ENCODE measurements around the gene OSER1.
"Not testable (repeated sequence)": the region's sequence is repeated elsewhere in the genome, so short reads cannot be mapped to it uniquely, and the experiment has no call there.

The OSER1 gene

DNA sequence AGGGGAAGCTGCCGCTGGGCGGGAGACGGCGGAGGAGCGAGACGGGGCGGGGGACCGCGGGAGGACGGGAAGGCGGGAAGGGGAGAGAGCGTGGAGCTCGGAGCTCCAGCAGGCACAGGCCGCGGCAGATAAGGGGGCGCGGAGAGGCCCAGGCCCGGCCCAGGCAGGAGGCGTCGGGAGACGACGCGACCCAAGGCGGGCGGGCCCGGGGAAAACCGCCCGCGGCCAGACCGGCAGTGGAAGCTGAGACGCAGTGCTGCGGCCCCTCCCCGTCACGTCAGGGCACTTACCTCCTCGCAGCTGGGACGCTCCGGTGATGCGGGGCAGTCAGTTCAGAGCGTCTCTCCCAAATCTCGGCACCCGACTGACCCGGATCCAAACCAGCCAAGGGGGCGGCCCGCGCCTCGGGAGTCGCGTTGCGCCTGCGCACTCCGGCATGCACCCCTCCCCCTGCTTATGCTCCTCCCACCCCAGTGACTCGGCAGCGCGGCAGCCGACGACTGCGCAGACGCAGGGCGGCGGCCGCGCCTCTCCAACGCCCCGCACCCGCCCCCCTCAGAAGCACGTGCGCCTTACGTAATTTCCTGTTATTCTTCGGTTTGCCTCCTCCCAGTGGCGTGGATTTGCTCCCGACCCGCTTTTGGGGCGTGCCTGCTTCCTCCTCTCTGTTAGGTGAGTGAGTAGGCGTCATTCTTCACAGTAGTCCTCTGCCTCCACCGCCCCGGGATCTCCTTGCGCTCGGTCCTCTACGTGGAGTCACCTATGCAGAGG lies at the start of gene OSER1:
Gene OSER1, minus strand, starts transcription at position 366 of the 771 bp plus-strand sequence. CDS start 3,814 bp downstream, outside the sequence.
- no peak for FAIRE-seq

DNA sequence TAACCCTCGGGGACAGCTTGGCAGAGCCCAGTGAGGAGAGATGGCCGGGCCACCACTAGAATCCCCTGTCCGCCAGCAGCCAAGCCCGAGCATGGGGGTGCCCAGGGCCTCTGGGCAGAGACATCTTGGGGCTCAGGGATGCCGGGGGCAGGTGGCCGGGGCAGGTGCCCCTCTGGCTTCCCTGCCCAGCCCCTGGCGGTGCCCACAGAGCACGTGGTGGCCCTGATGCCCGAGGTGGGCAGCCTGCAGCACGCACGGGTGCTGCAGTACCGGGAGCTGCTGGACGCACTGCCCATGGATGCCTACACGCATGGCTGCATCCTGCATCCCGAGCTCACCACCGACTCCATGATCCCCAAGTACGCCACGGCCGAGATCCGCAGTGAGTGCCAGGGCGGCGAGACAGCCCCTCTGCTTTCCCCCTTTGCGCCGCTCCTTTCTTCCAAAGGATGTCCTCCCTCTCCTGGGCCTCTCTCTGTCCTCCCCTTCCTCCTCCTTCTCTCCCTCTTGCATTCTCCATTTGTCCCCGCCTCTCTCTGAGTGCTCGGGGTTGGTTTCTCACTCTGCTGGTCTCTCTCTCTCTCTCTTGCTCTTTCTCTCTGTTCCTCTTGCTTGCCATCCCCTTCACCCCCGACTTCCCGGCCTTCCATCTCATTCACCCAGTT lies 47.8 kb upstream of the OSER1 start:
- FAIRE-seq, result no peak

DNA sequence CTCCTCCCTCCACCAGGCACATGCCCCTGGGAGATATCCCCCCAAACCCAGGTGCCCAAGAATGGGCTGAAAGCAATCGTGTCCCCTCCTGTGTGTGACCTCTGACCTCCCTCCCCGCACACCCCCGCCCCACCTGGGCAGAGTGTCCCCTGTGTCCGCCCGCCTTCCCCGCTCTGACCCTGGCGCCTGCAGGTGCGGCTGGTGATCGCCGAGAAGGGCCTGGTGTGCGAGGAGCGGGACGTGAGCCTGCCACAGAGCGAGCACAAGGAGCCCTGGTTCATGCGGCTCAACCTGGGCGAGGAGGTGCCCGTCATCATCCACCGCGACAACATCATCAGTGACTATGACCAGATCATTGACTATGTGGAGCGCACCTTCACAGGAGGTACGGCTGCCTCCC lies 46.4 kb upstream of the OSER1 start:
- FAIRE-seq, result no peak

DNA sequence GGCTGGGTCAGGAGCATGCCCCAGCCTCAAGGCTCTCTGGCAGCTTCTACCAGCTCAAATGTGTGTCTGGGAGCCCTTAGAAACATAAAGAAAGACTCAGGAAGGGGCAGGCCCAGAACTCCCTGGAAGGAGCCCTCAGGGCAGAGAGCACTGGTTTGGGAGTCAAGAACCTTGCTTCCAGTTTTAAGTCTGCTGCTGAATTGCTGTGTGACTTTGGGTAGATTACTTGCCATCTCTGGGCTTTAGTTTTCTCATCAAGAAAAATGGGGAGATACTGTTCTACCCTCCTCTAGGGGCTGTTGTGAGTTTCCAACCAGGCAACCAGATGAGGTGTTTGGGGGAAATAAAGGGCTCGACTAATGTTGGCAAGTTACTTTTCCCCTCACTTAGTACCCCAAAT lies 45.4 kb upstream of the OSER1 start:
- FAIRE-seq, result no peak

DNA sequence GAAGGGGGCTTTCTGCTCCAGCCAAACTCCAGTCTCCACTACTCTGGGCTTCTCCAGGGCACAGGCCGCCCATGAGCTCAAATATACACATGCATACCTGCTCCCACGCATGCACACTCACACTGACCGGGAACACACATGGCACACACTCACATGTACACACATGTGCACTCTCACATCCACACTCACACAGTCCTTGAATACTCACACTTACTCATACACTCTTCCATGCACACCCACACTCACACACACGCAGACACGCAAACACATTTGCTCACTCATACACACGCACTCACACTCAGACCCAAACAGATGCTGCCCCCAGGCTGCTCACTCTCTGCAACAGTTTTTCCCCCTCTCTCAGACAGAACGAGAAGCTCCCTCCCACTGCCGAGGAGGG lies 43.5 kb upstream of the OSER1 start:
- FAIRE-seq, result no peak

DNA sequence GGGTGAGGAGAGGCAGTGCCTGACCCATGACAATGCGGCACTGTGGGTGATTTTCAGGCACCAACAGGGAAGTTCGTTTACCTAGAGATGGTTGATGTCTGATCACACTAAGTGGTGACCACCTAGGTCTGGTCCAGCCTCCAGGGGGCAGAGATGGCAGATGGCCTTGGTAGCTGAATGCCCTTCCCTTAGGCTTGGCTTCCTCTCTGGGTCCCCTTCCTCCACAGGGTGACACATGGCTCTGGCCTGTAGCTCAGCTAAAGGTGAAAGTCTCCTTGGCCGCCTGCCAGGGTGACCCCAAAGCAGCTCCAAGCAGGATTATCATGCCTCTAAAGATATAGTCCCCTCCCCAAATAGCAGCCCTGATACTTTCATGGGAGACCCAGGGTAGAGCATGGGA lies 43.0 kb upstream of the OSER1 start:
- FAIRE-seq, result no peak

DNA sequence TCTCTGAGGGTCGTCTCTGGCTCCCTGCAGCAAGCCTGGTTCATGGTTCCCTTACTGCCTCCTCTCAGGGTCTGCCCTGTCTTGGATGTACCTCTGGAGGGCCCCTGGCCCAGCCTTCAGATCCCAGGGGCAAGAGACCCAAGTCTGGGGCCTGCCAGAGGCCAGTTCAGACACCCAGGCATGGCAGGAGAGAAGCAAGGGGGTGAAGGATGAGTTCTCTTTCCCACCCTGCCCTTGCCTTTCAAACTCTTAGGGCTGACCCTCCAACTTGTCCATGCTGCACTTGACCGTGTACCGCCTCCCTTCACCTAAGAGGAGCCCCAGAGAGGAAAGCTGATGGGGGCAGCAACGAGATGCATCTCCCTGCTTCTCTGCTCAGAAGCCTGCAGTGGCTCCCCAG lies 40.7 kb upstream of the OSER1 start:
- FAIRE-seq, result no peak

DNA sequence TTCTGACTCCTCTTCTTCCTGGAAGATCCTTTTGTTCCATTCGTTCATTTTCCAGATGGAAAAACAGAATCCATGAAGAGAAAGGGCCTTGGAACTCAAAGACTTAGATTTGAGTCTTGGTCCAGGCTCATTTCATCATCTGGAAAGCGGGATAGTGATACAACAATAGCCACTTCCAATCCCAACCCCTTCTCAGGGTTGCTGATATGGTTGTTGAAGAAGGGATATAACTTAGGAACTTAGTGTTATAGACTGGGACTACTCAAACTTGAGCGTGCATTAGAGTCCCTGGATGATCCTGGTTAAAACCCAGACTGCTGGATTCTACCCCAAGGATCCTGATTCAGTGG lies 37.8 kb upstream of the OSER1 start:
- no peak for FAIRE-seq

DNA sequence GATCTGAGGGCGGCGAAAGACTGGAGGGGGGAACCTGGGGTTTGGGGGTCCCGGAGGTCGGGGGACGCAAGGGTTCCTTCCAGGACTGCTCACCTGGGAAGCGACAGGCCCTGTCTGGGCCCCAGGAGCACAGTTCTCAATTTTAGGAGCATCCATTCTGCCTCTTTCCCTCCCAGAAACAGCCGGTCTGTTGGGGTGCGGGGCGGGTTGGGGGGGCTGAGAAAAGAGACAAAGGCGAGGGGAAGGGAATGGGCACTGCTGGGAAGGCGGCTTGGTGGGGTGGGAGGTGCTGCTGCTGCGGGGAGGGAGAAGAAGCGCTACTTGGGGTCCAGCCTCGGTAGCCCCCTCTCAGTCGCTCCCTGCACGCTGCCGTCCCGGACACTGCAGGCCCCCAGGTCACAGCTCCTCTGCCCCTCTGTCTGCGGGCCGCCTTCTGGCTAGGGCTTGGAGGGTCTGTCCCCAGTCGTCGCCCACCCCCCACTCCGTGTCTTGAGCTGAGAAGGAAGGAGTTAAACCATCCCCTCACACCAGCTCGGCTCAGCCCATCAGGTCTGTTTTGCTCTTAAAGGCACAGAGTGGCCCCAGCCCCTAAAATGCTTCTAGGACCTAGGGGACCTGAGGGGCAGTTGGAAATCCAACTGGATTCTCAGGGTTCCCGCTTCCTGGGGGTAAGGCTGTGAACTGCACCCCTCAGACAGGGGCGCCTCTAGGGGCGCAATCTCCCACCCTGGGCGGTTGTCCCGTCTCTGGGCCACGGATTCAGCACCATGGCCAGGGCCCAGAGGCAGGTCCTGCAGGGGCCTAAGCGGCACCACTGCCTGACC lies 37.2 kb upstream of the OSER1 start:
- no peak for FAIRE-seq

DNA sequence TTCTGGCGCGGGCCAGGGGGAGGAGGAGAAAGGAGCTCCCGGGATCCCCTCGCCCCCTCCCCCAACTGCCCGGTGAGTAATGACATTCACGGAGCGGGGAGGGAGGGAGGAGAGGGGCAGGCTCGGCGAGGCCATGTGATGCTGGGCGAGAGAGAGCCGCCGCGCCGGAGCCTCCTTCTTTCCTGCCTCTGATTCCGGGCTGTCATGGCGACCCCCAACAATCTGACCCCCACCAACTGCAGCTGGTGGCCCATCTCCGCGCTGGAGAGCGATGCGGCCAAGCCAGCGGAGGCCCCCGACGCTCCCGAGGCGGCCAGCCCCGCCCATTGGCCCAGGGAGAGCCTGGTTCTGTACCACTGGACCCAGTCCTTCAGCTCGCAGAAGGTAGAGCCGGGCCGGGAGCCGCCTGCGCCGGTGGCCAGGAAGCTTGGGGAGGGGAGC lies 36.6 kb upstream of the OSER1 start, which contains the start of gene GDAP1L1:
Gene GDAP1L1, plus strand, starts transcription at position 178 of the 441 bp plus-strand sequence. Its CDS starts 27 bp downstream, at position 205.
- FAIRE-seq, result no peak

DNA sequence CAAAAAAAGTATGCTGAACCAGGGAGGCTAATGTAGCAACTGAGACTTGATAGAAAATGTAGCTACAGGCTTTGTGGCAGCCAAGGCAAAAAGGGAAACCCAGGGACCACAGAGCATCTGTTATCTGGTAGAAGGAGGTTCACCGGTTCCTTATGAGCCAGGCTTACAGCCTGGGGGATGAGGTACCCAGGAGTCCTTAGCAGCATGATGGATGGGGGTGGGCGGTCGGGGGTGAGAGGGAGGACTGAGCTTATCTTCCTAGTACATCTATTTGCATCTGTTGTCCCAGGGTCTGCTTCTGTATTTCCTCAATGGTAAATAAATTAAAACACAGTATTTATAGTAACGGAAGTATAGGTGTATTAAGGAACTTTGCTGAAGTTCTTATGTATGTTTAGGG lies 35.4 kb upstream of the OSER1 start:
- FAIRE-seq, result no peak

DNA sequence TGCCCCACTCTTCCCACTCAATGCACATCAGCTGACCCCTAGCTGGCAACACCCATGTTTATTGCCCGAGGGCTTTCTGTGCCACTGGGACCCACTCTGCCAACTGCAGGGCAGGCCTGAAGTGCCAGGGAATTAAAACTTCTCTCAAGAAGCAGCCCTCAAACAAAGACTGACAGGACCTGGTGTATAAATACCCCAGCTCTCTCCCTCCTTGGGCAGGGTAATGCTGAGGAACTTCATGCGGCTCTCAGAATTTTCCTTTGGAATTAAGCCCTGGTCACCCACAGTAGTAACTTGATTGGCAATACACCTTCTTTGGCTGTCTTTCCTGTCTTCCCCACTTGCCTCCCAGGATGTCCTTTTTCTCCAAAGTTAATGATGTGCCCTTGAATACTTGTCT lies 31.2 kb upstream of the OSER1 start:
- FAIRE-seq, result no peak

DNA sequence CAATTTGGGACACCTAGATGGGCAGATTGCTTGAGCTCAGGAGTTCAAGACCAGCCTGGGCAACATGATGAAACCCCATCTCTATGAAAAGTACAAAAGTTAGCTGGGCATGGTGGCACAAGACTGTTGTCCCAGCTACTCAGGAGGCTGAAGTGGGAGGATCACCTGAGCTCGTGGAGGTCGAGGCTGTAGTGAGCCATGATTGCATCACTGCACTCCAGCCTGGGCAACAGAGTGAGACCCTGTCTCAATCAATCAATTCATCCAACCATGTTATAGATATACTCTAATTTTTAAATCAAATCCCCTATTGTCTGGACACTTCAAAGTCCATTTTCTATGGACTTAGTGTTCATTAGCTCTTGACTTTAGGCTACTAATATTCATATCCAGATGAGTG lies 26.3 kb upstream of the OSER1 start:
- FAIRE-seq, result not testable (repeated sequence)

DNA sequence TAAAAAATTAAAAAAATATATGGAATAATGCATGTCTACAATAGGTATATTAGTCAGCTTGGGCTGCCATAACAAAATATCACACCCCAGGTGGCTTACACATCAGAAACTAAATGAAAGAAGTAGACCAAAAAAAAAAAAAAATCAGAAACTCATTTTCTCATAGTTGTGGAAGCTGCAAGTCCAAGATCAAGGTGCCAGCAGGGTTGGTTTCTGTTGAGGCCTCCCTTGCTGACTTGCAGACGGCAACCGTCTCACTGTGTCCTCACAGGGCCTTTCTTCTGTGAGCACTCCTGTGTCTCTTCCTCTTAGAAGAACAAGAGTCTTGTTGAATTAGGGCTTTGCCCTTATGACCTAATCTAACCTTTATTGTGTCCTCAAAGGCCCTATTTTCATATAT lies 25.1 kb upstream of the OSER1 start:
- no peak for FAIRE-seq

DNA sequence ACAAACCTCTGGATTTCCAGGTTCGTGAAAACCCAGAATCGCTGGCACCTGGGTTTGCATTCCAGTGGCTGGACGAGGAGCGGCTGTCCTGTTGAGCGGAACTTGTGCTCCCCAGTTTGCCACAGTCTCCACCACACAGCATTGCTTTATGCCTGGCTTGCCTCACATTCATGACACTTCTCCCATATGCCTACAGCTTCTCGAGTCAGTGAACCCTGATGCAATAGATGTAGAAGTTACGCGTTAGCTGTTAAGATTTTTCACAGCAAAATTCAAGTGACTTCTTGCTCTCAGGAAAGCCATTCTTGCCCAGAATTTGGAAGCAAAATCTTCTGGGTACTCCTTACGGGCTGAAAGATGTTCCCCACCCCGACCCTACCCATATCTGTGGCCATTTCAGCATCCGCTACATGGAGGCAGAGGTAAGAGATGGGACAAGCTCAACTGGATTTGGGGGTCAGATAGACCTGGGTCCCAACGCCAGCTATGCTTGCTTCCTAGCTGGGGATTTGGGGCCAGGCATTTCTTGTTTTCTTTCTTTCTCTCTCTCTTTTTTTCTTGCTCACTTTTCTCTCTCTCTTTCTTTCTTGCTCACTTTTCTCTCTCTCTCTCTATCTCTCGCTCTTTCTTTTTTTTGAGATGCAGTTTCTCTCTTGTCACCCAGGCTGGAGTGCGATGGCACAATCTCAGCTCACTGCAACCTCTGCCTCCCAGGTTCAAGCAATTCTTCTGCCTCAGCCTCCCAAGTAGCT lies 24.2 kb upstream of the OSER1 start:
- no peak for FAIRE-seq

DNA sequence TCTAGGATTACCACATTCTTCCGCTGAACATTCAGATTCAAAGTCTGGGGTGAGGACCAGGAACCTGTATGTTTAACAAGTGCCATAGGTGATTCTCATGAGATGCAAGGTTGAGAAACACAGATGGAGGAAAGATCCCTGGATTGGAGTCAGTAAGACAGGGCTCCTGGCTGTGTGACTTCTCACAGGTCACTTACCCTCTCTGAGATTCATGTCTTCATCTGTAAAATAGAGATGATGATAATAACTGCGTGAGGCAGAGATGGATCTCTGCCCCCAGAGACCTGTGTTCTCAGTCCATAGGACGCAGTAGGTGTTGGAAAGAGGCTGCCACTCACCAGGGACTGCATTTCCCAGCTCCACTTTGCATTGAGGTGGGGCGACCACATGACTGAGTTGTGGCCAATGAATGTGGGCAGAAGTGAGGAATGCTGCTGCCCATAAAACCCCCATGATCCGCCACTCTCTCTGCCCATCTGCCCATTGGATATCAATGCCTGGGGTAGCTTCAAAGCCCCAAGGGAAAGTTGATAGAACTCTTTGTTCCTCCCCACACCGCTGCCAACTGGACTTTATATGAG lies 23.0 kb upstream of the OSER1 start:
- no peak for FAIRE-seq

DNA sequence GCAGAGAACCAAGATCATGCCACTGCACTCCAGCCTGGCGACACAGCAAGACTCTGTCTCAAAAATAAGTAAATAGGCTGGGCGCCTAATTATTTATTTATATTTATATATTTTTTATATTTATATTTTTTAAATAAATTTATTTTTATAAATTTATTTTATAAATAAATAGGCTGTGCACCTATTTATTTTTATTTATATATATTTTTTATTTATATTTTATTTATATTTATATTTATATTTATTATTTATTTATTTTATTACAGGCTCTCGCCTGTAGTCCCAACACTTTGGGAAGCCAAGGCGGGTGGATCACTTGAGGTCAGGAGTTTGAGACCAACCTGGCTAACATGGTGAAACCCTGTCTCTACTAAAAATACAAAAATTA lies 21.9 kb upstream of the OSER1 start:
- not testable (repeated sequence) for FAIRE-seq

DNA sequence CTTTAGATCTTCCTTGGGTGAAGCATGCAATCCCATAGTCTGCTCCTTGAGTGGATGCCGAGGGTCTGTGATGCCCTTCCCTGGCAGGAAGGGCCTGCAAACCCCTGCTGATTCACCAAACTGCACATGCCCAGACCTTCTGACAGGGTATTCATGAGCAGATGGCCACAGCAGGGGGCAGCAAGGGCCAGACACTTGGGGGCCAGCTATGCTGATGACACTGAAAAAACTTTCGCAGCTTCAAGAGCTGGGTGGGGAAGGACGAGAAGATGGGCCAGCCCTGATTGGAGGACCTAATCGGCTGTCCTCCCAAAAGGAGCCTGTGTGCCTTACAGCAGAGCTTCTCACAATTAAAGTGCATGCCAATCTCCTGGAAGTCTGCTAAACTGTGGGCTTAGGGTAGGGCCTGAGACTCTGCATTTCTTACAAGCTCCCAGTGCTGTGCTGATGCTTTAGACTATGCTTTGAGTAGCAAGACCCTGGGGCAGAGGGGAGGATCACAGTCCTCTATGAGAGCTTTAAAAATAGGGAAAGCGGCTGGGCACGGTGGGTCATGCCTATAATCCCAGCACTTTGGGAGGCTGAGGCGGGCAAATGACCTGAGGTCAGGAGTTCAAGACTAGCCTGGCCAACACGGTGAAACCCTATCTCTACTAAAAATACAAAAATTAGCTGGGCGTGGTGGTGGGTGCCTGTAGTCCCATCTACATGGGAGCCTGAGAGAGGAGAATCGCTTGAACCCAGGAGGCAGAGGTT lies 21.3 kb upstream of the OSER1 start:
- FAIRE-seq, result no peak

DNA sequence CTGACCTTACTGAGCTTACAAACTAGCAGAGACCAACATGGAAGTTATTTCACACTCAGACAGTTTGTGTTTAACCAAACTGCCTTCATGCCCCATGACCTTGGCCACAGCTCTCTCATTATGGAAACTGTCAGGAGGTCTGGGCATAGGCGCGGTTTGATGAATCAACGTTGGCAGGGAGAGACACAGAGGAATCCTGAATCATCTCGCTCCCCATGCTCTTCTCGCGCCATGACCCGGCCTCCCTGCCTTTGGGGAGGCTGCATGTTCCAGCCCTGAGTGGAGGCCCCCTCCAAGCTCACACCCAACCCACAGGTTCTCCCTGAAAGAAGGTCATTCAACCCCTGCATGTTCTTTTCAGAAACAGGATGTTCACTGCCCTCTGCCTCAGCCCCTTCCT lies 20.6 kb upstream of the OSER1 start:
- FAIRE-seq, result no peak

DNA sequence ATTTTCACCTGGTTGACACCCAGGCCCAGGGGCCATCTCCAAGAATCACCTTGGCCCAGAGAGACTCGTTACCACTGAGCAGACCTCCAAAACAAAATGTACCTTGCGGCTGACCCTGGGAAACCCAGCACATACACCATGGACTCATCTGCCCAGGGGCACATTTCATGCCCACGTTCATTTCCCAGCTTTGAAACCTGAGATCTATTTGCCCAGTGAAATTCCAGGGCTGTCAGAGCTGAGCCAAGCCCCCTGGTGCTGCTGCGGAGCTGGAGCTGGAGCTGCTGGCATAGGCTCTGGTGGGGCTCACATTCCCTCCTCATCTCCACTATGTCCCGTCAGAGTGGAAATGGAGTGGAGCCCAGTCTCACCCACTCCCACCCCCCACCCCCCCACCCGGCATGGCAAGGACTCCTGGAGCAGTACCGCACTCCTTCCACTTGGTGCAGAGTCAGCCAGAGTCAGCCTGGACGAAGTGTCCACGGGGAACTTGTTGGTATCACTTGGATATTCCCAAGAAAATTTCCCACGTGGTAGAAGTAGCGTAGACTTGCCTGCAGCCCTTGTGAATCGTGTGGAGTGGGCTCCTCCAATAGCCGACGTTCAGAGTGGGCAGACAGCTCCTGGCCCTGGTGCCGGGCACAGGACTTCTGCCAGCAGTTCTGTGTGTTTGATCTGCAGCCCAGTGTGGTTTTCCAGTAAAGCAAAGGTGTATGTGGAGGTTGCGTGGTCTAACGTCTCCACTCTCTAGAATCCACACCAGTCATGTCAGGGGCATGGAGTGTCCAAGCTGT lies 18.1 kb upstream of the OSER1 start:
- FAIRE-seq, result no peak

DNA sequence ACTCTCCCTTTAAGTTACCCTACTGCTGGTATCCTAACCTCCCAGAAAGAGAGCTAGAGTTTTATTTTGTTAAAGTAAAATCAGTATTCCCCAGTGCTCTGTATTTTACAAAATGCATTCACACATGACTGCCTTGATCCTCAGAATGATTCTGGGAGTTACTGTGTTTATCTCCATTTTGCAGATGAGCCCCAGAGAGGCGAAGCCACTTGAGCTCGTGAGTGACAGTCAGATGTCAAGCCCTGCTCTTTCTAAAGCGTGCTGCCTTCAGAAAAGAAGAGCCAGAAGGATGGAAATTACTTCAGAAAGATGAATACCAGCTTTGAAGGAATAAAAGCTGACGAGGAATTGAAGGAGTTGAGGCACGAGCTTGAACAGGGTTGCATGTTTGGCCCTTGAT lies 14.1 kb upstream of the OSER1 start:
- no peak for FAIRE-seq

Data from endometrium (tissue), 2 donors.